ENCODE data around the gene FAF1.

DNA sequence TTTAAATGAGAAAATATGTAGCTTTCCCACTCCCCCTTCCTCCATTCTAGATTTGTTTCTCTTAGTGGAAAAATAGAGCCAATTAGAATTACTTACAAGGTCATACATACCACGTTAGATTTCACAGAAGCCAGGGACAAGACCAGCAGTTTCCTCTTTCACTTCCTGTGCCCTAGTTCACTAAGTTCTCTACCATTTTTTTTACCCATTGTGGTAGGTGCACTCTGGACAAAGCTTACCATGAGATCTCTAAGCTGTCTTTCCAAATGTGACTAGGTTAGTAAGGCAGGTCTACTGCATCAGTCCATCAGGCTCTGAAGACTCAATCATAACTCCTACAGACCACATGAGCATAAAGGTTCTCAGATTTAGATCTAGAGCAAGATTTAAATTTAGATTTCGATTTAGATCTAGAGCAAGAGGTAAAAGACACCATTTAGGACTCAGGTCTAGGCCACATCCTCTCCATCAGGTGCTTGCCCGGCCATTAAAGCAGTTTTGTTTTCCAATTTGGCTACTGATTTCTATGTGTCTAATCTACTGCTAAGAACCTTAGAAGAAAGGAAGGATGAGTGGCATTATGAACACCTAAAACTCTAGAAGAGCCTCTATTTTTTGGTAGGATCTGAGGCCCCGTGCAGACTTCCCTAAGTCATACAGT, 235.3 kb downstream of the FAF1 start:
- TF ChIP-seq MAX (IDR thresholded peaks at IDR 0.05): no peak
- no peak for TF ChIP-seq EZH2 (IDR thresholded peaks at IDR 0.05)
- TF ChIP-seq, protein P1, sequence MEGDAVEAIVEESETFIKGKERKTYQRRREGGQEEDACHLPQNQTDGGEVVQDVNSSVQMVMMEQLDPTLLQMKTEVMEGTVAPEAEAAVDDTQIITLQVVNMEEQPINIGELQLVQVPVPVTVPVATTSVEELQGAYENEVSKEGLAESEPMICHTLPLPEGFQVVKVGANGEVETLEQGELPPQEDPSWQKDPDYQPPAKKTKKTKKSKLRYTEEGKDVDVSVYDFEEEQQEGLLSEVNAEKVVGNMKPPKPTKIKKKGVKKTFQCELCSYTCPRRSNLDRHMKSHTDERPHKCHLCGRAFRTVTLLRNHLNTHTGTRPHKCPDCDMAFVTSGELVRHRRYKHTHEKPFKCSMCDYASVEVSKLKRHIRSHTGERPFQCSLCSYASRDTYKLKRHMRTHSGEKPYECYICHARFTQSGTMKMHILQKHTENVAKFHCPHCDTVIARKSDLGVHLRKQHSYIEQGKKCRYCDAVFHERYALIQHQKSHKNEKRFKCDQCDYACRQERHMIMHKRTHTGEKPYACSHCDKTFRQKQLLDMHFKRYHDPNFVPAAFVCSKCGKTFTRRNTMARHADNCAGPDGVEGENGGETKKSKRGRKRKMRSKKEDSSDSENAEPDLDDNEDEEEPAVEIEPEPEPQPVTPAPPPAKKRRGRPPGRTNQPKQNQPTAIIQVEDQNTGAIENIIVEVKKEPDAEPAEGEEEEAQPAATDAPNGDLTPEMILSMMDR (IDR thresholded peaks at IDR 0.05 in 2 of 3, conservative IDR thresholded peaks at IDR 0.05 in 1 of 3; ENCODE audit: borderline replicate concordance in 1 of 3, insufficient read depth in 1 of 3, low read depth in 2 of 3, low read length in 2 of 3): no peak
- TF ChIP-seq REST (IDR thresholded peaks at IDR 0.05; ENCODE audit: low read depth): no peak
- TF ChIP-seq POLR2AphosphoS5 (IDR thresholded peaks at IDR 0.05; ENCODE audit: low read depth, low read length): no peak
- no peak for TF ChIP-seq POLR2A (IDR thresholded peaks at IDR 0.05; ENCODE audit: borderline replicate concordance, extremely low read depth, insufficient read depth, insufficient read length)
- TF ChIP-seq CEBPB (IDR thresholded peaks at IDR 0.05; ENCODE audit: low read depth): no peak
- TF ChIP-seq ZNF274 (IDR thresholded peaks at IDR 0.05; ENCODE audit: low read depth, low read length): no peak
- no peak for TF ChIP-seq ATF3 (IDR thresholded peaks at IDR 0.05)
- TF ChIP-seq ELF1 (IDR thresholded peaks at IDR 0.05; ENCODE audit: borderline replicate concordance, low read depth): no peak
- no peak for TF ChIP-seq TCF7L2 (IDR thresholded peaks at IDR 0.05; ENCODE audit: borderline replicate concordance, extremely low read depth, insufficient read depth, insufficient read length)
- TF ChIP-seq EZH2phosphoT487 (IDR thresholded peaks at IDR 0.05; ENCODE audit: borderline replicate concordance): no peak
- no peak for TF ChIP-seq EGR1 (IDR thresholded peaks at IDR 0.05; ENCODE audit: low read depth)
